ENCODE measurements around the gene RPS21. TPM values are rescaled to one million over a fixed set of nuclear protein-coding genes. Genes with fewer than 3 reads are reported as not detected.

RPS21 gene
- total and polyA plus RNA-seq, 2 of the 4 experiments (the other 2 are of a cell fraction) = 2,710 to 4,298 TPM

GRCh38 chr20:62357681-62358080, 29.2 kb upstream of the RPS21 start:
- no peak overlapping the region for H3K27ac ChIP-seq (ENCODE audit: insufficient read depth, low read length)
- H3K9me3 ChIP-seq (ENCODE audit: control insufficient read depth, insufficient read depth, low read length) = no peaks in the 10 kb centered on the region
- no peak for ATAC-seq (ENCODE audit: low read depth)
- peak overlapping the region; percentile 42 for H2AK9ac ChIP-seq (replicated peaks; ENCODE audit: low read depth, low read length, poor library complexity)
- no peak overlapping the region for H3K23ac ChIP-seq (ENCODE audit: low read depth, low read length)
- H4K20me1 ChIP-seq (ENCODE audit: insufficient read depth, low read length) = no peaks in the 10 kb centered on the region; the same call in 1 of the 2 replicates
- H2BK120ac ChIP-seq (ENCODE audit: low read depth, low read length) = no peak overlapping the region
- no peak overlapping the region for H3K56ac ChIP-seq (ENCODE audit: extremely low read depth, insufficient read depth, low read length)
- H3K4me3 ChIP-seq (ENCODE audit: insufficient read depth, low read depth, low read length) = no peak overlapping the region
- H4K5ac ChIP-seq (ENCODE audit: low read depth, low read length) = no peak overlapping the region
- H4K91ac ChIP-seq (ENCODE audit: insufficient read depth, low read depth, low read length) = no peak overlapping the region
- no peak overlapping the region for H4K8ac ChIP-seq (ENCODE audit: low read depth in 2 of 2, low read length in 2 of 2)
- no peak overlapping the region for H3K4me2 ChIP-seq (ENCODE audit: low read depth, low read length)
- H3K18ac ChIP-seq (ENCODE audit: low read depth, low read length) = no peak overlapping the region
- no peak overlapping the region; the same call in 2 of the 3 replicates for H2BK15ac ChIP-seq (ENCODE audit: low read depth, low read length)
- no peak overlapping the region for H2BK5ac ChIP-seq (ENCODE audit: low read depth, low read length, poor library complexity, severe bottlenecking)
- no peak overlapping the region for H3K9ac ChIP-seq (ENCODE audit: low read depth, low read length)
- BruUV-seq (replicated peaks) = no TSS peak
- no peak overlapping the region for H2BK20ac ChIP-seq (ENCODE audit: low read depth, low read length)
- peaks cover 4% of the 10 kb centered on the region; the same call in 1 of the 2 replicates for H3K36me3 ChIP-seq (ENCODE audit: control insufficient read depth, insufficient read depth, low read length)
- 59% methylated on average over 3 of the region's 7 CpGs; no CpG with 5 or more reads in 1 of the 2 experiments for whole genome bisulfite sequencing, 2 experiments (ENCODE audit: extremely low coverage in 2 of 2, insufficient read length in 1 of 2)
- no peaks in the 10 kb centered on the region for H3K9me1 ChIP-seq (ENCODE audit: insufficient read depth, low read length)
- in situ Hi-C loops (cut with MboI; ENCODE audit: low sequenced_read_pairs) = no loop called here
- H2AK5ac ChIP-seq (ENCODE audit: low read depth, low read length) = no peak overlapping the region; the same call in none of the 2 replicates
- no peak for DNase-seq
- H3K4ac ChIP-seq (ENCODE audit: low read depth, low read length) = no peak overlapping the region
- peak overlapping the region; percentile 8 for H2AFZ ChIP-seq (replicated peaks; ENCODE audit: low read length, poor library complexity)
- dilution Hi-C loops (cut with HindIII; ENCODE audit: low sequenced_read_pairs, unreplicated experiment) = no loop called here
- POLR2A ChIA-PET (ENCODE audit: unreplicated experiment) = no interaction called here
- no peaks in the 10 kb centered on the region for H3K79me1 ChIP-seq (ENCODE audit: low read depth in 1 of 2, low read length in 2 of 2)
- no peaks in the 10 kb centered on the region for H3K27me3 ChIP-seq (ENCODE audit: control insufficient read depth, insufficient read depth, low read length)
- no peak overlapping the region for H3K14ac ChIP-seq (replicated peaks; ENCODE audit: low read depth, low read length)
- TF ChIP-seq BHLHE40 (IDR thresholded peaks at IDR 0.05; ENCODE audit: low read depth, low read length) = no peak
- TF ChIP-seq MXI1 (IDR thresholded peaks at IDR 0.05; ENCODE audit: borderline replicate concordance, low read depth, low read length) = no peak
- no peak for TF ChIP-seq USF2 (IDR thresholded peaks at IDR 0.05; ENCODE audit: low read depth, low read length)
- TF ChIP-seq SMC3 (IDR thresholded peaks at IDR 0.05; ENCODE audit: low read depth, low read length) = no peak
- no peak for TF ChIP-seq RAD21 (IDR thresholded peaks at IDR 0.05; ENCODE audit: low read length)
- TF ChIP-seq FOS (IDR thresholded peaks at IDR 0.05; ENCODE audit: low read depth, low read length) = no peak
- TF ChIP-seq, protein P1, sequence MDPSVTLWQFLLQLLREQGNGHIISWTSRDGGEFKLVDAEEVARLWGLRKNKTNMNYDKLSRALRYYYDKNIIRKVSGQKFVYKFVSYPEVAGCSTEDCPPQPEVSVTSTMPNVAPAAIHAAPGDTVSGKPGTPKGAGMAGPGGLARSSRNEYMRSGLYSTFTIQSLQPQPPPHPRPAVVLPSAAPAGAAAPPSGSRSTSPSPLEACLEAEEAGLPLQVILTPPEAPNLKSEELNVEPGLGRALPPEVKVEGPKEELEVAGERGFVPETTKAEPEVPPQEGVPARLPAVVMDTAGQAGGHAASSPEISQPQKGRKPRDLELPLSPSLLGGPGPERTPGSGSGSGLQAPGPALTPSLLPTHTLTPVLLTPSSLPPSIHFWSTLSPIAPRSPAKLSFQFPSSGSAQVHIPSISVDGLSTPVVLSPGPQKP (IDR thresholded peaks at IDR 0.05; ENCODE audit: borderline replicate concordance, low read depth, low read length) = no peak
- intact Hi-C loops (cut with micrococcal nuclease) = no loop called here
- H3K4me1 ChIP-seq (ENCODE audit: control insufficient read depth, insufficient read depth, low read length) = peaks cover 28% of the 10 kb centered on the region
- CTCF ChIA-PET = interaction anchor here (1.0 kb wide), 1 partner anchor 11 kb away, joined by 3 read pairs; no protein-coding TSS in a partner anchor

Data from IMR-90 (cell line).